Neural progenitor cell (in vitro differentiated cells): ENCODE measurements around the gene PIP4K2C. TPM values are rescaled to one million over a fixed set of nuclear protein-coding genes. Genes with fewer than 3 reads are reported as not detected.
A peak's percentile ranks its signal among the peaks of the same experiment; 100 is the strongest.

Experiments used
- DNase-seq: peaks from one replicate; pipeline ENCODE4 v3.0.0-alpha.2; 2016; ENCODE audit warnings: low spot score
- H2AFZ ChIP-seq: fragments of 200-600 bp; sonication (generic); replicated peaks from 2 replicates; pipeline ENCODE4 v1.6.1; 2016; ENCODE audit warnings: antibody characterized with exemption
- H3F3A ChIP-seq: fragments of 200-600 bp; sonication (generic); 2 replicates; pipeline ENCODE4 v1.6.1; 2016; ENCODE audit warnings: antibody characterized with exemption, low read depth
- H3K27ac ChIP-seq: fragments of 200-600 bp; sonication (generic); 2 replicates; pipeline ENCODE4 v1.5.1; 2016; ENCODE audit warnings: mild to moderate bottlenecking
- H3K27me3 ChIP-seq: fragments of 200-600 bp; sonication (generic); 2 replicates; pipeline ENCODE4 v1.6.1; 2016; ENCODE audit warnings: mild to moderate bottlenecking, moderate library complexity
- H3K36me3 ChIP-seq: fragments of 200-600 bp; sonication (generic); 2 replicates; pipeline ENCODE4 v1.5.1; 2016
- H3K4me1 ChIP-seq: fragments of 200-600 bp; sonication (generic); 2 replicates; pipeline ENCODE4 v1.6.1; 2016; ENCODE audit warnings: mixed run types
- H3K4me2 ChIP-seq: fragments of 200-600 bp; sonication (generic); 2 replicates; pipeline ENCODE4 v1.6.1; 2016
- H3K4me3 ChIP-seq: fragments of 200-600 bp; sonication (generic); 2 replicates; pipeline ENCODE4 v1.5.1; 2016
- H3K79me2 ChIP-seq: fragments of 200-600 bp; sonication (generic); 2 replicates; pipeline ENCODE4 v1.6.1; 2016; ENCODE audit warnings: low read depth
- H3K9ac ChIP-seq: fragments of 200-600 bp; sonication (generic); 2 replicates; pipeline ENCODE4 v1.6.1; 2016
- H3K9me3 ChIP-seq: fragments of 200-600 bp; sonication (generic); 2 replicates; pipeline ENCODE4 v1.5.1; 2016; ENCODE audit warnings: low read depth
- H4K20me1 ChIP-seq: fragments of 200-600 bp; sonication (generic); 2 replicates; pipeline ENCODE4 v1.6.1; 2016; ENCODE audit warnings: low read depth
- H3K27ac Mint-ChIP-seq: 3 replicates; pipeline ENCODE4 v1.8.0; 2021; ENCODE audit warnings: mixed read lengths
- H3K27me3 Mint-ChIP-seq: 2 replicates; pipeline ENCODE4 v1.8.0; 2022; ENCODE audit warnings: low read depth, mild to moderate bottlenecking, inconsistent platforms, moderate library complexity, mixed read lengths; ENCODE audit not compliant: insufficient read depth
- H3K36me3 Mint-ChIP-seq: 3 replicates; pipeline ENCODE4 v1.8.0; 2021; ENCODE audit warnings: mixed read lengths
- H3K4me1 Mint-ChIP-seq: 3 replicates; pipeline ENCODE4 v1.8.0; 2021; ENCODE audit warnings: mixed read lengths
- H3K4me3 Mint-ChIP-seq: 3 replicates; pipeline ENCODE4 v1.8.0; 2021; ENCODE audit warnings: mild to moderate bottlenecking, moderate library complexity, mixed read lengths
- H3K9me3 Mint-ChIP-seq: 3 replicates; pipeline ENCODE4 v1.8.0; 2020; ENCODE audit warnings: mixed read lengths
- CTCF ChIP-seq: fragments of 200-600 bp; sonication (generic); IDR thresholded peaks from 2 replicates; pipeline ENCODE4 v1.5.1; 2017; ENCODE audit warnings: antibody characterized with exemption, mild to moderate bottlenecking
- EZH2 ChIP-seq: fragments of 200-600 bp; sonication (generic); IDR thresholded peaks from 2 replicates; pipeline ENCODE4 v1.6.1; 2017; ENCODE audit warnings: antibody characterized with exemption, mild to moderate bottlenecking, moderate library complexity
- EZH2phosphoT487 ChIP-seq: fragments of 200-600 bp; sonication (generic); IDR thresholded peaks from 2 replicates; pipeline ENCODE4 v1.6.1; 2017; ENCODE audit warnings: antibody characterized with exemption
- total RNA-seq: library from RNA; depleted of rRNA; stranded (reverse); fragments of >200 nt; gene quantifications from 2 replicates; pipeline ENCODE4 v1.2.3, GENCODE V29; 2015; ENCODE audit warnings: low replicate concordance

PIP4K2C gene
- total RNA-seq, 1 donor from 2014 or later: 15.5 TPM

- Histone ChIP-seq H4K20me1 (peaks cover 42% of the 10 kb centered on the region), H3K27me3 (peaks cover 100% of the 10 kb centered on the region), H3K4me3 (no peak overlapping the region), H3K27ac (no peak overlapping the region), H3K4me1 (peaks cover 18% of the 10 kb centered on the region), H3K36me3 (no peaks in the 10 kb centered on the region), H2AFZ (no peak overlapping the region), H3F3A (no peaks in the 10 kb centered on the region), H3K4me2 (no peak overlapping the region), H3K9me3 (no peaks in the 10 kb centered on the region), H3K79me2 (no peaks in the 10 kb centered on the region), H3K9ac (no peak overlapping the region)
- TF ChIP-seq EZH2: no peak
- TF ChIP-seq CTCF: no peak
- no peak for TF ChIP-seq EZH2phosphoT487
- peaks cover 18% of the 10 kb centered on the region for H3K4me1 Mint-ChIP-seq
- peaks cover 62% of the 10 kb centered on the region for H3K27me3 Mint-ChIP-seq
- no peak overlapping the region for H3K27ac Mint-ChIP-seq
- H3K36me3 Mint-ChIP-seq: peaks cover 15% of the 10 kb centered on the region
- peak overlapping the region; percentile 83 for H3K4me3 Mint-ChIP-seq
- DNase-seq: no peak
- H3K9me3 Mint-ChIP-seq: peaks cover 4% of the 10 kb centered on the region
These were observed 31.6 kb downstream of the PIP4K2C start for GRCh38 chr12:57622293-57623245.

GRCh38 chr12:57623385-57623784 lies 32.4 kb downstream of the PIP4K2C start:
- Histone ChIP-seq H3K79me2 (no peaks in the 10 kb centered on the region), H2AFZ (no peak overlapping the region), H3K36me3 (no peaks in the 10 kb centered on the region), H4K20me1 (peaks cover 38% of the 10 kb centered on the region), H3K27ac (no peak overlapping the region), H3K27me3 (peaks cover 100% of the 10 kb centered on the region), H3F3A (no peaks in the 10 kb centered on the region), H3K9ac (no peak overlapping the region), H3K4me2 (no peak overlapping the region), H3K9me3 (no peaks in the 10 kb centered on the region), H3K4me3 (no peak overlapping the region), H3K4me1 (peaks cover 18% of the 10 kb centered on the region)
- Mint-ChIP-seq H3K4me1 (peaks cover 18% of the 10 kb centered on the region), H3K36me3 (peaks cover 15% of the 10 kb centered on the region), H3K9me3 (peaks cover 4% of the 10 kb centered on the region), H3K27ac (no peak overlapping the region), H3K4me3 (no peak overlapping the region), H3K27me3 (peaks cover 53% of the 10 kb centered on the region)
- DNase-seq: no peak
- TF ChIP-seq CTCF: no peak
- TF ChIP-seq EZH2: no peak
- no peak for TF ChIP-seq EZH2phosphoT487

GRCh38 chr12:57623811-57624390 lies 32.9 kb downstream of the PIP4K2C start:
- H3K9ac ChIP-seq: no peak overlapping the region
- H3F3A ChIP-seq: no peaks in the 10 kb centered on the region
- H3K9me3 ChIP-seq: no peaks in the 10 kb centered on the region
- peaks cover 100% of the 10 kb centered on the region for H3K27me3 ChIP-seq
- H3K4me3 ChIP-seq: no peak overlapping the region
- Mint-ChIP-seq H3K36me3 (peaks cover 13% of the 10 kb centered on the region), H3K27ac (no peak overlapping the region), H3K4me3 (no peak overlapping the region), H3K27me3 (peaks cover 48% of the 10 kb centered on the region), H3K9me3 (peaks cover 4% of the 10 kb centered on the region), H3K4me1 (peaks cover 18% of the 10 kb centered on the region)
- no peak overlapping the region for H3K4me2 ChIP-seq
- peaks cover 17% of the 10 kb centered on the region for H3K4me1 ChIP-seq
- no peak for DNase-seq
- H2AFZ ChIP-seq: no peak overlapping the region
- H3K27ac ChIP-seq: no peak overlapping the region
- peaks cover 35% of the 10 kb centered on the region for H4K20me1 ChIP-seq
- TF ChIP-seq EZH2phosphoT487: no peak
- TF ChIP-seq EZH2: no peak
- H3K79me2 ChIP-seq: no peaks in the 10 kb centered on the region
- H3K36me3 ChIP-seq: no peaks in the 10 kb centered on the region
